K562 (cell line): Measurements from ENCODE around the gene ILF3. TPM values are rescaled to one million over a fixed set of nuclear protein-coding genes. Genes with fewer than 3 reads are reported as not detected.
A peak's percentile ranks its signal among the peaks of the same experiment; 100 is the strongest.

Experiments used
- ATAC-seq: fragments of 200-7000 bp; cut with Tn5 transposase; 3 replicates; pipeline ENCODE4 v1.9.1; 2020; ENCODE audit warnings: moderate library complexity
- BruUV-seq: library from RNA; stranded (reverse); fragments of 400-500 nt; replicated peaks from 2 replicates; lab custom pipeline; 2021; lab: Mats Ljungman, UMichigan
- CTCF ChIA-PET: fragments of 300-600 bp; formaldehyde crosslinking; extraction: SDS; loops from one replicate; lab custom pipeline; 2021; ENCODE audit warnings: low intra/inter-chr PET ratio; lab: Yijun Ruan, JAX
- POLR2A ChIA-PET: fragments of 300-600, 350-650 bp; sonication (Branson Sonifier 250); formaldehyde crosslinking; extraction: SDS; loops from one replicate; lab custom pipeline; 2021; ENCODE audit warnings: antibody characterized with exemption, inconsistent platforms; lab: Yijun Ruan, JAX
- DNase-seq, 4 experiments: peaks; one replicate each; pipeline versions ENCODE4 v3.0.0 to v3.0.0-alpha.2; 2011 to 2018; ENCODE audit warnings: low spot score in 3 of 4, mixed read lengths in 3 of 4; ENCODE audit errors: extremely low read depth in 1 of 4
- FAIRE-seq: peaks from 2 replicates; lab custom pipeline; 2011; peaks lifted over from hg19 to GRCh38; lab: Jason Lieb, UNC
- H2AFZ ChIP-seq: 2 replicates; pipeline ENCODE4 v1.6.0; 2011; ENCODE audit warnings: low read depth, low read length, control low read depth, inconsistent platforms
- H3K27ac ChIP-seq: fragments of 200-600 bp; 3 replicates; pipeline ENCODE4 v1.8.0; 2011; ENCODE audit warnings: low read depth, mild to moderate bottlenecking, control low read depth, inconsistent platforms, low read length, moderate library complexity, mixed read lengths; ENCODE audit errors: extremely low read depth
- H3K27me3 ChIP-seq, 2 experiments: fragments of 300-600 bp in 1 of 2; 2 replicates in 1 of 2; 3 replicates in 1 of 2; pipeline versions ENCODE4 v1.6.0 to v1.8.0; 2011; ENCODE audit warnings: inconsistent platforms in 2 of 2, low read length in 2 of 2, mild to moderate bottlenecking in 1 of 2, mixed read lengths in 1 of 2, moderate library complexity in 1 of 2; ENCODE audit not compliant: control insufficient read depth in 2 of 2, insufficient read depth in 2 of 2
- H3K36me3 ChIP-seq: fragments of 300-600 bp; 3 replicates; pipeline ENCODE4 v1.8.0; 2011; ENCODE audit warnings: mild to moderate bottlenecking, low read length, inconsistent platforms; ENCODE audit not compliant: control insufficient read depth, insufficient read depth
- H3K4me1 ChIP-seq, 2 experiments: fragments of 200-600 bp in 1 of 2; replicated peaks in 1 of 2; 2 replicates in 1 of 2; 3 replicates in 1 of 2; pipeline versions ENCODE4 v1.5.1 to v1.8.0; 2011; ENCODE audit warnings: inconsistent platforms in 2 of 2, low read length in 2 of 2, mild to moderate bottlenecking in 1 of 2, mixed read lengths in 1 of 2, moderate library complexity in 1 of 2; ENCODE audit not compliant: control insufficient read depth in 2 of 2, insufficient read depth in 2 of 2
- H3K4me2 ChIP-seq: 2 replicates; pipeline ENCODE4 v1.6.1; 2011; ENCODE audit warnings: low read length, control low read depth, inconsistent platforms, mixed read lengths; ENCODE audit not compliant: insufficient read depth
- H3K4me3 ChIP-seq: fragments of 200-600 bp; sonication (generic), shearing (Covaris generic); 2 replicates; pipeline ENCODE4 v1.5.1; 2016; ENCODE audit warnings: control low read depth, inconsistent platforms
- H3K79me2 ChIP-seq: fragments of 200-600 bp; 3 replicates; pipeline ENCODE4 v1.8.0; 2011; ENCODE audit warnings: low read length, inconsistent platforms; ENCODE audit not compliant: control insufficient read depth, insufficient read depth
- H3K9ac ChIP-seq, 2 experiments: 2 replicates each; pipeline versions ENCODE4 v1.6.0 to v1.6.1; 2011; ENCODE audit warnings: low read depth in 2 of 2, low read length in 2 of 2, control low read depth in 1 of 2, inconsistent platforms in 1 of 2, mild to moderate bottlenecking in 1 of 2, mixed read lengths in 1 of 2; ENCODE audit not compliant: insufficient read depth in 1 of 2
- H3K9me1 ChIP-seq: one replicate; pipeline ENCODE4 v1.6.0; 2011; ENCODE audit warnings: inconsistent platforms, mild to moderate bottlenecking, low read length, moderate library complexity; ENCODE audit not compliant: control insufficient read depth, insufficient read depth
- H3K9me3 ChIP-seq: replicated peaks from 2 replicates; pipeline ENCODE4 v1.5.1; 2011; ENCODE audit warnings: low read depth, low read length, inconsistent platforms; ENCODE audit not compliant: control insufficient read depth, insufficient read depth
- H4K20me1 ChIP-seq: replicated peaks from 2 replicates; pipeline ENCODE4 v1.6.1; 2011; ENCODE audit warnings: low read length, inconsistent platforms, mixed read lengths; ENCODE audit not compliant: control insufficient read depth, insufficient read depth
- CXXC5 ChIP-seq: fragments of 250-450 bp; sonication (Bioruptor Pico); IDR thresholded peaks from 2 replicates; pipeline ENCODE4 v1.8.0; 2022; ENCODE audit warnings: inconsistent platforms, mild to moderate bottlenecking, moderate library complexity
- ESRRA ChIP-seq: fragments of 450-650 bp; IDR thresholded peaks from 2 replicates; pipeline ENCODE4 v1.6.1; 2014; ENCODE audit warnings: low read depth, mild to moderate bottlenecking, moderate library complexity, borderline replicate concordance
- HDAC3 ChIP-seq: fragments of 450-650 bp; IDR thresholded peaks from 2 replicates; pipeline ENCODE4 v1.6.1; 2018; ENCODE audit warnings: borderline replicate concordance, mild to moderate bottlenecking, moderate library complexity; ENCODE audit not compliant: partially characterized antibody
- JUNB ChIP-seq: fragments of 450-650 bp; formaldehyde crosslinking; conservative IDR thresholded peaks from 2 replicates; pipeline ENCODE4 v1.4.0; 2020; ENCODE audit warnings: mild to moderate bottlenecking
- L3MBTL2 ChIP-seq: fragments of 450-650 bp; IDR thresholded peaks from 2 replicates; pipeline ENCODE4 v1.6.1; 2016; ENCODE audit warnings: mild to moderate bottlenecking, moderate library complexity
- MEF2D ChIP-seq: conservative IDR thresholded peaks from 2 replicates; pipeline ENCODE4 v1.6.1; 2016; ENCODE audit warnings: low read depth, missing genetic modification characterization, missing compliant biosample characterization
- POLR3A ChIP-seq: IDR thresholded peaks from 2 replicates; pipeline ENCODE4 v1.6.1; 2011; ENCODE audit warnings: borderline replicate concordance, mild to moderate bottlenecking, moderate library complexity; ENCODE audit not compliant: insufficient read length, insufficient read depth; ENCODE audit errors: extremely low read depth
- SRSF7 ChIP-seq: fragments of 200-400 bp; formaldehyde crosslinking; optimal IDR thresholded peaks from 2 replicates; pipeline ENCODE3; 2017; ENCODE audit warnings: mild to moderate bottlenecking, low read depth, low read length
- XRCC3 ChIP-seq: fragments of 450-650 bp; IDR thresholded peaks from 2 replicates; pipeline ENCODE4 v1.6.1; 2017; ENCODE audit warnings: mild to moderate bottlenecking, moderate library complexity
- ZBTB11 ChIP-seq, 3 experiments: fragments of 200-800 bp in 1 of 3; fragments of 250-450 bp in 1 of 3; fragments of 450-650 bp in 1 of 3; sonication (Bioruptor Pico) in 1 of 3; sonication (Bioruptor generic) in 1 of 3; formaldehyde crosslinking in 1 of 3; IDR thresholded peaks; 2 replicates each; pipeline versions ENCODE4 v1.6.1 to v1.8.0; 2016 to 2022; ENCODE audit warnings: mild to moderate bottlenecking in 2 of 3, missing genetic modification characterization in 2 of 3, missing compliant biosample characterization in 1 of 3, moderate library complexity in 1 of 3
- ZNF507 ChIP-seq: conservative IDR thresholded peaks from 2 replicates; pipeline ENCODE4 v1.6.1; 2017; ENCODE audit warnings: missing genetic modification characterization, missing compliant biosample characterization
- ZNF780A ChIP-seq: fragments of 250-450 bp; sonication (Bioruptor Pico); IDR thresholded peaks from 2 replicates; pipeline ENCODE4 v1.5.0; 2021; ENCODE audit warnings: mild to moderate bottlenecking
- WGBS: fragments of 100-300 bp; shearing (Covaris generic); methylation state at CpG from one replicate; pipeline ENCODE4 v1.1.6; 2016; ENCODE audit warnings: low coverage, mixed read lengths; ENCODE audit not compliant: insufficient coverage; ENCODE audit errors: missing lambda C conversion rate; 5-methylcytosine and 5-hydroxymethylcytosine counted together
- in situ Hi-C: fragments of 300-500 bp; cut with MboI; formaldehyde crosslinking; loops from 4 replicates; pipeline ENCODE4 v1.15.0; 2018; ENCODE audit warnings: inconsistent platforms, mixed read lengths
- intact Hi-C: fragments of 100-400 bp; cut with micrococcal nuclease; formaldehyde crosslinking; loops from 2 replicates; pipeline ENCODE4 v1.14.2; 2022
- polyA plus RNA-seq, 8 experiments: library from polyadenylated mRNA; depleted of rRNA in 4 of 8; stranded (reverse) in 5 of 8; unstranded in 3 of 8; fragments of >200 nt; fragmentation: Nextera tagmentation in 2 of 8; fragmentation: Illumina TruSeq in 1 of 8; extraction: Ambion mirVana in 2 of 8; extraction: Trizol in 1 of 8; gene quantifications; 2 replicates each; pipeline versions ENCODE4 v1.2.1 to v1.2.3, GENCODE V29; 2011 to 2014; ENCODE audit warnings: inconsistent platforms in 1 of 8, missing spikeins in 1 of 8
- total RNA-seq, 7 experiments: library from RNA; depleted of rRNA in 6 of 7; stranded (reverse); fragments of >200 nt in 6 of 7; fragmentation: Illumina TruSeq in 2 of 7; extraction: Trizol in 2 of 7; gene quantifications; 2 replicates each; pipeline versions ENCODE4 v1.2.1 to v1.2.3, GENCODE V29; 2011 to 2021; ENCODE audit warnings: low replicate concordance in 1 of 7
- TF ChIP-seq, protein P1 (sequence below): fragments of 450-650 bp; IDR thresholded peaks from 2 replicates; pipeline ENCODE4 v1.6.1; 2017; ENCODE audit warnings: mild to moderate bottlenecking, moderate library complexity
- TF ChIP-seq, protein P2 (sequence below): fragments of 450-650 bp; conservative IDR thresholded peaks from 2 replicates; pipeline ENCODE4 v1.6.1; 2016; ENCODE audit warnings: missing genetic modification characterization, low read depth, mild to moderate bottlenecking, missing compliant biosample characterization, moderate library complexity
- TF ChIP-seq, protein P3 (sequence below): fragments of 450-650 bp; IDR thresholded peaks from one replicate; pipeline ENCODE4 v1.6.1; 2018; ENCODE audit warnings: mild to moderate bottlenecking, moderate library complexity; ENCODE audit not compliant: partially characterized antibody

The ILF3 gene
- total and polyA plus RNA-seq, 9 of the 15 experiments (the other 6 are each of a cell fraction or from before 2014, with no cell fraction given): 26.0 to 453 (median 175) TPM

GRCh38 chr19:10624585-10624984, 29.6 kb upstream of the ILF3 start:
- no peaks in the 10 kb centered on the region for H3K79me2 ChIP-seq

More at GRCh38 chr19:10624585-10624984, 29.6 kb upstream of the ILF3 start:
- Histone ChIP-seq H3K36me3 (peaks cover 8% of the 10 kb centered on the region; the same call in 2 of the 3 replicates), H3K4me3 (no peak overlapping the region), H3K4me1 (peaks cover 6 to 20% of the 10 kb centered on the region in 2 experiments; a peak in 4 of 5 replicates), H3K9ac (no peak overlapping the region), H4K20me1 (no peaks in the 10 kb centered on the region), H3K27me3 (no peaks in the 10 kb centered on the region), H3K4me2 (no peak overlapping the region), H2AFZ (no peak overlapping the region), H3K9me1 (peaks cover 3% of the 10 kb centered on the region), H3K9me3 (no peaks in the 10 kb centered on the region), H3K27ac (no peak overlapping the region)
- BruUV-seq: no TSS peak
- POLR2A ChIA-PET: interaction anchor here (0.7 kb wide), 1 partner anchor 31 kb away, joined by 3 read pairs; no protein-coding TSS in a partner anchor
- intact Hi-C loops: no loop called here
- 73% methylated on average over 6 of the region's 6 CpGs for WGBS
- ATAC-seq (no peak), DNase-seq (peak in 1 of 4 experiments; percentile 5), FAIRE-seq (no peak)
- no peak for TF ChIP-seq CXXC5
- no peak for TF ChIP-seq ESRRA
- TF ChIP-seq POLR3A: no peak
- no peak for TF ChIP-seq ZNF507 (tag)
- no peak for TF ChIP-seq XRCC3
- TF ChIP-seq, protein P1, sequence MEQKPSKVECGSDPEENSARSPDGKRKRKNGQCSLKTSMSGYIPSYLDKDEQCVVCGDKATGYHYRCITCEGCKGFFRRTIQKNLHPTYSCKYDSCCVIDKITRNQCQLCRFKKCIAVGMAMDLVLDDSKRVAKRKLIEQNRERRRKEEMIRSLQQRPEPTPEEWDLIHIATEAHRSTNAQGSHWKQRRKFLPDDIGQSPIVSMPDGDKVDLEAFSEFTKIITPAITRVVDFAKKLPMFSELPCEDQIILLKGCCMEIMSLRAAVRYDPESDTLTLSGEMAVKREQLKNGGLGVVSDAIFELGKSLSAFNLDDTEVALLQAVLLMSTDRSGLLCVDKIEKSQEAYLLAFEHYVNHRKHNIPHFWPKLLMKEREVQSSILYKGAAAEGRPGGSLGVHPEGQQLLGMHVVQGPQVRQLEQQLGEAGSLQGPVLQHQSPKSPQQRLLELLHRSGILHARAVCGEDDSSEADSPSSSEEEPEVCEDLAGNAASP: no peak
- no peak for TF ChIP-seq ZNF780A (CRISPR knock-in tag)
- TF ChIP-seq ZBTB11 (CRISPR knock-in tag; IDR thresholded peaks at IDR 0.05): no peak
- TF ChIP-seq, protein P2, sequence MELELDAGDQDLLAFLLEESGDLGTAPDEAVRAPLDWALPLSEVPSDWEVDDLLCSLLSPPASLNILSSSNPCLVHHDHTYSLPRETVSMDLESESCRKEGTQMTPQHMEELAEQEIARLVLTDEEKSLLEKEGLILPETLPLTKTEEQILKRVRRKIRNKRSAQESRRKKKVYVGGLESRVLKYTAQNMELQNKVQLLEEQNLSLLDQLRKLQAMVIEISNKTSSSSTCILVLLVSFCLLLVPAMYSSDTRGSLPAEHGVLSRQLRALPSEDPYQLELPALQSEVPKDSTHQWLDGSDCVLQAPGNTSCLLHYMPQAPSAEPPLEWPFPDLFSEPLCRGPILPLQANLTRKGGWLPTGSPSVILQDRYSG (tag): no peak
- no peak for TF ChIP-seq HDAC3
- TF ChIP-seq, protein P3, sequence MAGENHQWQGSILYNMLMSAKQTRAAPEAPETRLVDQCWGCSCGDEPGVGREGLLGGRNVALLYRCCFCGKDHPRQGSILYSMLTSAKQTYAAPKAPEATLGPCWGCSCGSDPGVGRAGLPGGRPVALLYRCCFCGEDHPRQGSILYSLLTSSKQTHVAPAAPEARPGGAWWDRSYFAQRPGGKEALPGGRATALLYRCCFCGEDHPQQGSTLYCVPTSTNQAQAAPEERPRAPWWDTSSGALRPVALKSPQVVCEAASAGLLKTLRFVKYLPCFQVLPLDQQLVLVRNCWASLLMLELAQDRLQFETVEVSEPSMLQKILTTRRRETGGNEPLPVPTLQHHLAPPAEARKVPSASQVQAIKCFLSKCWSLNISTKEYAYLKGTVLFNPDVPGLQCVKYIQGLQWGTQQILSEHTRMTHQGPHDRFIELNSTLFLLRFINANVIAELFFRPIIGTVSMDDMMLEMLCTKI: no peak
- TF ChIP-seq JUNB (CRISPR knock-in tag): no peak
- TF ChIP-seq SRSF7: no peak
- TF ChIP-seq MEF2D (tag): no peak
- no peak for TF ChIP-seq L3MBTL2
- CTCF ChIA-PET: no interaction called here
- in situ Hi-C loops: no loop called here
